ENCODE results near the gene DIABLO.

DNA sequence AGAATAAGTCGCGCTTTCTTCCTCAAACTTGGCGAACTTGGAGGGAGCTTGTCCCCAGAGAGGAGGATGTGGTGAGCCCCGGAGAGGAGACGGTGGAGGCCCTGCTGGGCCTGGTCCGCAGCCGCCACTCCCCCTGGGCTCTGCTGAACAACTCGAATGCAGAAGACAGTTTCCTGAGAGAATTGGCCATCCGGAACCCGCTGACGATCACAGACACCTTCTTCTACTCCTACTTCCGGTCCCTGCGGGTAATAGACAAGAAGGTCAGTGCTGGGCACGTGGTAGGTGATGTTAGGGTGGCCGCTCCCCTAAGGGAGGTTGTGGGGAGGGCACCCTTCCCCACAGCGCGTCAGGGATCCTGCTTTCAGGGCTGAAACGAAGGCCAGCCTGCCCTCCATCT, 41.3 kb downstream of the DIABLO start:
- TF ChIP-seq, protein P1, sequence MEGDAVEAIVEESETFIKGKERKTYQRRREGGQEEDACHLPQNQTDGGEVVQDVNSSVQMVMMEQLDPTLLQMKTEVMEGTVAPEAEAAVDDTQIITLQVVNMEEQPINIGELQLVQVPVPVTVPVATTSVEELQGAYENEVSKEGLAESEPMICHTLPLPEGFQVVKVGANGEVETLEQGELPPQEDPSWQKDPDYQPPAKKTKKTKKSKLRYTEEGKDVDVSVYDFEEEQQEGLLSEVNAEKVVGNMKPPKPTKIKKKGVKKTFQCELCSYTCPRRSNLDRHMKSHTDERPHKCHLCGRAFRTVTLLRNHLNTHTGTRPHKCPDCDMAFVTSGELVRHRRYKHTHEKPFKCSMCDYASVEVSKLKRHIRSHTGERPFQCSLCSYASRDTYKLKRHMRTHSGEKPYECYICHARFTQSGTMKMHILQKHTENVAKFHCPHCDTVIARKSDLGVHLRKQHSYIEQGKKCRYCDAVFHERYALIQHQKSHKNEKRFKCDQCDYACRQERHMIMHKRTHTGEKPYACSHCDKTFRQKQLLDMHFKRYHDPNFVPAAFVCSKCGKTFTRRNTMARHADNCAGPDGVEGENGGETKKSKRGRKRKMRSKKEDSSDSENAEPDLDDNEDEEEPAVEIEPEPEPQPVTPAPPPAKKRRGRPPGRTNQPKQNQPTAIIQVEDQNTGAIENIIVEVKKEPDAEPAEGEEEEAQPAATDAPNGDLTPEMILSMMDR (IDR thresholded peaks at IDR 0.05) = no peak
- TF ChIP-seq POLR2A (IDR thresholded peaks at IDR 0.05) = no peak
- TF ChIP-seq POLR2AphosphoS5 (IDR thresholded peaks at IDR 0.05) = no peak

Measured in prostate gland (tissue), 2 donors.